ENCODE results near the gene SUPV3L1.

SUPV3L1 gene

GRCh38 chr10:69202332-69202731 is 22.3 kb downstream of the SUPV3L1 start:
- no peak for DNase-seq (ENCODE audit: low spot score)

- no peak for DNase-seq (ENCODE audit: low spot score)
Observed at GRCh38 chr10:69208761-69209160, 28.7 kb downstream of the SUPV3L1 start.

GRCh38 chr10:69209787-69210484 is 29.9 kb downstream of the SUPV3L1 start:
- no peak for DNase-seq (ENCODE audit: low spot score)

GRCh38 chr10:69211104-69211503 is 31.1 kb downstream of the SUPV3L1 start:
- DNase-seq (ENCODE audit: low spot score), result no peak

- DNase-seq (ENCODE audit: low spot score), result no peak
Observed at GRCh38 chr10:69211524-69211923, 31.5 kb downstream of the SUPV3L1 start.

GRCh38 chr10:69213591-69214311 is 33.7 kb downstream of the SUPV3L1 start:
- DNase-seq (ENCODE audit: low spot score), result no peak

- DNase-seq (ENCODE audit: low spot score), result no peak
Observed at GRCh38 chr10:69214666-69215131, 34.7 kb downstream of the SUPV3L1 start.

GRCh38 chr10:69215405-69216171 is 35.6 kb downstream of the SUPV3L1 start:
- no peak for DNase-seq (ENCODE audit: low spot score)

GRCh38 chr10:69216577-69217118 is 36.6 kb downstream of the SUPV3L1 start:
- no peak for DNase-seq (ENCODE audit: low spot score)

- peak; percentile 93 for DNase-seq (ENCODE audit: low spot score)
Observed at GRCh38 chr10:69217119-69217754, 37.2 kb downstream of the SUPV3L1 start.

- no peak for DNase-seq (ENCODE audit: low spot score)
Observed at GRCh38 chr10:69218831-69219230, 38.8 kb downstream of the SUPV3L1 start.

GRCh38 chr10:69220041-69220451 is 40.0 kb downstream of the SUPV3L1 start, which contains the start of gene HKDC1:
TSS of gene HKDC1 (plus strand) at chr10:69220332. CDS start at chr10:69220436, 104 bp downstream.
- DNase-seq (ENCODE audit: low spot score), result peak; percentile 67

GRCh38 chr10:69220507-69220906 is 40.5 kb downstream of the SUPV3L1 start:
- no peak for DNase-seq (ENCODE audit: low spot score)

GRCh38 chr10:69222157-69223027 is 42.4 kb downstream of the SUPV3L1 start:
- DNase-seq (ENCODE audit: low spot score), result peak; percentile 93

- DNase-seq (ENCODE audit: low spot score), result no peak
Observed at GRCh38 chr10:69223028-69223342, 43.0 kb downstream of the SUPV3L1 start.

- DNase-seq (ENCODE audit: low spot score), result no peak
Observed at GRCh38 chr10:69224862-69225657, 45.0 kb downstream of the SUPV3L1 start.

GRCh38 chr10:69225681-69226080 is 45.6 kb downstream of the SUPV3L1 start:
- DNase-seq (ENCODE audit: low spot score), result no peak

- DNase-seq (ENCODE audit: low spot score), result no peak
Observed at GRCh38 chr10:69226919-69227450, 47.0 kb downstream of the SUPV3L1 start.

- no peak for DNase-seq (ENCODE audit: low spot score)
Observed at GRCh38 chr10:69228151-69228550, 48.1 kb downstream of the SUPV3L1 start.

GRCh38 chr10:69229616-69229916 is 49.5 kb downstream of the SUPV3L1 start:
- no peak for DNase-seq (ENCODE audit: low spot score)
